Measurements from ENCODE around the gene GRIK5.
"Not testable (repeated sequence)": the region's sequence is repeated elsewhere in the genome, so short reads cannot be mapped to it uniquely, and the experiment has no call there.

The GRIK5 gene, protein sequence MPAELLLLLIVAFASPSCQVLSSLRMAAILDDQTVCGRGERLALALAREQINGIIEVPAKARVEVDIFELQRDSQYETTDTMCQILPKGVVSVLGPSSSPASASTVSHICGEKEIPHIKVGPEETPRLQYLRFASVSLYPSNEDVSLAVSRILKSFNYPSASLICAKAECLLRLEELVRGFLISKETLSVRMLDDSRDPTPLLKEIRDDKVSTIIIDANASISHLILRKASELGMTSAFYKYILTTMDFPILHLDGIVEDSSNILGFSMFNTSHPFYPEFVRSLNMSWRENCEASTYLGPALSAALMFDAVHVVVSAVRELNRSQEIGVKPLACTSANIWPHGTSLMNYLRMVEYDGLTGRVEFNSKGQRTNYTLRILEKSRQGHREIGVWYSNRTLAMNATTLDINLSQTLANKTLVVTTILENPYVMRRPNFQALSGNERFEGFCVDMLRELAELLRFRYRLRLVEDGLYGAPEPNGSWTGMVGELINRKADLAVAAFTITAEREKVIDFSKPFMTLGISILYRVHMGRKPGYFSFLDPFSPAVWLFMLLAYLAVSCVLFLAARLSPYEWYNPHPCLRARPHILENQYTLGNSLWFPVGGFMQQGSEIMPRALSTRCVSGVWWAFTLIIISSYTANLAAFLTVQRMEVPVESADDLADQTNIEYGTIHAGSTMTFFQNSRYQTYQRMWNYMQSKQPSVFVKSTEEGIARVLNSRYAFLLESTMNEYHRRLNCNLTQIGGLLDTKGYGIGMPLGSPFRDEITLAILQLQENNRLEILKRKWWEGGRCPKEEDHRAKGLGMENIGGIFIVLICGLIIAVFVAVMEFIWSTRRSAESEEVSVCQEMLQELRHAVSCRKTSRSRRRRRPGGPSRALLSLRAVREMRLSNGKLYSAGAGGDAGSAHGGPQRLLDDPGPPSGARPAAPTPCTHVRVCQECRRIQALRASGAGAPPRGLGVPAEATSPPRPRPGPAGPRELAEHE

GRCh38 chr19:42069619-42070351 lies at the start of gene GRIK5:
Gene GRIK5, minus strand, starts transcription at chr19:42070206. Its CDS starts 4,436 bp downstream, at chr19:42065770.
- no peak for DNase-seq

DNA sequence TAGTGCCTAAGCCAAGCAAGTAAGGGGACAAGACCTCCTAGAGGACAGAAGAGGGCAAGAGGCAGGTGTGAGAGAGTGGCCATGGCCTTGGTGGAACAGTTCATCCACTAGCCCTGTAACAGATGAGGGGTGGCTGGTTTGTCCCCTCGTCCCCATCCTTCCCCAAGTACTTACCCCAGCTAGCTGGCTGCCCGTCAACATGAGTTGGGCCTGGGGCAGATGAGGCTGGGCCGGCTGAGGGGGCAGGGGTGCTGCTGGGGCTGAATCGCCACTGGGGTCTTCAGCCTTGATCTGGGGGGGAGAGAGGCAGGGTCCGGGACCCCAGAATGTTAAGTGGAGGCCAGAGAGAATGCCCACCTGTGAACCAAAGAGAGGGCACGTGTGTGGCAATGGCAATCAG lies 47.1 kb upstream of the GRIK5 start:
- no peak for DNase-seq

DNA sequence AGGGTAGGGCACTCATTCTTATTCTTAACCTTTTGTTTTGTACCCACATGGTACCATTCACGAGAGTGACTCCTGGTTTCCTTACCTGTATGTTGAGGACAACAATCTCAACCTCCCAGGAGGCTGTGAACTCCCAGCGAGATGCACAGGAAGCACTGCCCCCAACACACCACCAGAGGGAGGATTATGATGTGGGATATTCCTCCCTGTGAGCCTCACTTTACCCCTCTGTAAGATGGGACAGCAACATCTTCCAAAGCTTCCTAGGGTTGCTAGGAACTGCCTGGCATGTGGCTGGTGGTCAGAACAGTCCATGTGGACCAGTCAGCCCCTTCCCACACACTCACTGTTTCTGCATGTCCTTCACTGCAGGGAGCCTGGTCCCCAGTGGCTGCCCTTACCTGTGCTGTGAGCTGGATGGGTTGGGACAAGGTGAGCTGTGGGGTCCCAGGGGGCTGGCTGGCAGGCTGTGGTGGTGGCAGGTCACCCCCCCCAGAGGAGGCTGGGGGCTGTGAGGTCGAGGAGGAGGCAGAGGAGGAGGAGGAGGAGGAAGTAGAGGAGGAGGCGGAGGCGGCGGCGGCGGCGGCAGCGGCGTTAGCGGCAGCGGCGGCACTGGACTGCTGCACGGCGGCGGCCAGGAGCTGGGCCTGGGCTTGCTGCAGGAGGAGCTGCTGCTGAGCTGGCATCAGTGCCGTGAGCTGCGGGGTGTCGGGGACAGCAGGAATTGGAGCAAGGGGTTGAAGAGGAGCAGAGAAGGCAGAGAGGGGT lies 46.5 kb upstream of the GRIK5 start:
- no peak for DNase-seq

DNA sequence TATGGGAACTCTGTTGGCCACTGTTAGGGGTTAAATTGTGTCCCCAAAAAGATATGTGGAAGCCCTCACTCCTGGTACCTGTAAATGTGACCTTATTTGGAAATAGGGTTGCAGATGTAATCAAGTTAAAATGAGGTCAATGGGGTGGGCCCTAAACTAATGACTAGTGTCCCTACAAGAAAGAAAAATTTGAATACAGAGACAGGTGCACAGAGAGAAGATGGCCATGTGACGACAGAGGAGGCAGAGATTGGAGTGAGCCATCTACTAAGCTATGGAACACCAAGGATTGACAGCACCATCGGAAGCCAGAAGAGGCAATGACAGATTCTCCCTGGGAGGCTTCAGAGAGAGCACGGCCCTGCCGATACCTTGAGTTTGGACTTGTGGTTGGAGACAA lies 45.7 kb upstream of the GRIK5 start:
- DNase-seq, result no peak

DNA sequence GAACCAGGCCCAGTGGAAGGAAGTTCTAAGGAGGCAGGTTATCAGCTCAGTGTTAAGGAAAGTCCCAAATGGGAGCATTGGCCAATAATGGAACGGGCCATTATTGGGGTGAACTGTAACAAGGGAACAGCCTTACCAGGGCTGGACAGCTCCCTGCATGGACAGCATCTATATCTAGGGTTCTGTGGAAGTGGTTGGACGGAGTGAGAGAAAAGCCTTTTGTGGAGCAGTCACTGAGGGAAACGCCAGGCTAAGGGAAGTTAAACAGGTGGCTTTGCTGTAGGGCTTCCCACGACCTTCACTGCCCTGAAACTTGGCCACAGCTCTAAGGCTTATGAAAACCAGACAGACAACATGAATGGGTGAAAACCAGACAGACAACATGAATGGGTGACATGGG lies 45.2 kb upstream of the GRIK5 start:
- no peak for DNase-seq

- no peak for DNase-seq
Measured at GRCh38 chr19:42114412-42114811, 44.4 kb upstream of the GRIK5 start.

- no peak for DNase-seq
Measured at GRCh38 chr19:42113641-42114348, 43.8 kb upstream of the GRIK5 start.

DNA sequence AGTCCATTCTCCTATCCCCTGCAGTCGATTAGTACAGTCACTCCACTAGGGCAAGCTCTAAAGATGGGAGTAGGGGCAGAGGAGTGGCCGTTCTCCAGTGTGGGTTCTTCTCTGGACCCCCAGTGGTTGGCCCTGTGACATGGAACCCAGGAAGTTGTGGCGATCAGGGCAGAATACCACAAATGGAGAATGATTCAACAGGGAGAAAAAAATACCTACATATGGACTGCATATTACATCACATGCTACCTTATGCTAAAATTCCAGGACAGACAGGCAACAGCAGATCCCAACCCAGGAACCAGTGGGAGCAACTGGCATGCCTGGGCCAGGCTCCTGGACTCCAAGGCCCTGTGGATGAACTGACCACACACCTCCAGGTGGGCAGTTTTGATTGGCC lies 41.8 kb upstream of the GRIK5 start:
- DNase-seq, result no peak

DNA sequence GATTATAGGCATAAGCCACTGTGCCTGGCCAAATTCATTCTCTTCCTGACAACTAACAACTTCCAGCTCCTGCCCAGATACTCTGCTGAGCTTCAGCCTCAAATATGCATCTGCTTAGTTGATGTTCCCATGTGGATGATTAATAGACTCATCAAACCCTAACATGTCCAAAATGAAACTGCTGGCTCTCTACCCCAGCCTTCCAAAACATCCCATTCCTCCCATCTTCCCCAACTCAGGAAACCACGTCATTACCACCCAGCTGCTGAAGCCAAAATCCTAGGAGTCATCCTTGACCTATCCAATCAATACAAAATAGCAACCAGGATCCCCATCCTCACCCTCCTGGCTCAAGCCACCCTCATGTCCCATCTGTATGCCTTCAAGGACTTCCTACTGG lies 41.4 kb upstream of the GRIK5 start:
- DNase-seq, result no peak

DNA sequence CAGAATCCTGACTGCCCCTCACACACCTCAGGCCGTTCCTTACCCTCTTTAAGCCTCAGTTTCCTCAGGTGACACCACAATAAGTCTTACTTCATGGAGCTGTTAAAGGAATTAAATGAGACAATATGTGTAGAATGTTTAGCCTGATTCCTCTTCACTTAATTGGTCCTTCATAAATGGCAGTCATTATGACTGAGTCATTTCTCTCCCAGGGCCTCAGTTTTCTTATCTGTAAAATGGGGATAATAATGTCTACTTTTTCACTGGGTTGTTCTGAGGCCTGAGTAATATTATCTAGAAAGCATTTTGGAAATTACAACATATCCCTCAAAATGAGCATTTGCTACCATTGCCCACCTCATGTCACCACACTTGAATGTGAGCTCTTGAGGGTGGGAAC lies 40.7 kb upstream of the GRIK5 start:
- no peak for DNase-seq

DNA sequence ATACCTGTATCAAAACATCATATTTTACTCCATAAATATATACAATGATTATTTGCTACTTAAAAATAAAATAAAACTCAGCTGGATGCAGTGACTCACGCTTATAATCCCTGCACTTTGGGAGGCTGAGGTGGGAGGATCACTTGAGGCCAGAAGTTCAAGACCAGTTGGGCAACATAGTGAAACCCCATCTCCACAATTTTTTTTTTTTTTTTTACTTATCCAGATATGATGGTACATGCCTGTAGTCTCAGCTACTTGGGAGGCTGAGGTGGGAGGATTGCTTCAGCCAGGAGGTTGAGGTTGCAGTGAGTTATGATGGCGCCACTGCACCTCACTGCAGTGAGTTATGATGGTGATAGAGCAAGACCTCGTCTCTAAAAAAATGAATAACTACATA lies 39.9 kb upstream of the GRIK5 start:
- no peak for DNase-seq

DNA sequence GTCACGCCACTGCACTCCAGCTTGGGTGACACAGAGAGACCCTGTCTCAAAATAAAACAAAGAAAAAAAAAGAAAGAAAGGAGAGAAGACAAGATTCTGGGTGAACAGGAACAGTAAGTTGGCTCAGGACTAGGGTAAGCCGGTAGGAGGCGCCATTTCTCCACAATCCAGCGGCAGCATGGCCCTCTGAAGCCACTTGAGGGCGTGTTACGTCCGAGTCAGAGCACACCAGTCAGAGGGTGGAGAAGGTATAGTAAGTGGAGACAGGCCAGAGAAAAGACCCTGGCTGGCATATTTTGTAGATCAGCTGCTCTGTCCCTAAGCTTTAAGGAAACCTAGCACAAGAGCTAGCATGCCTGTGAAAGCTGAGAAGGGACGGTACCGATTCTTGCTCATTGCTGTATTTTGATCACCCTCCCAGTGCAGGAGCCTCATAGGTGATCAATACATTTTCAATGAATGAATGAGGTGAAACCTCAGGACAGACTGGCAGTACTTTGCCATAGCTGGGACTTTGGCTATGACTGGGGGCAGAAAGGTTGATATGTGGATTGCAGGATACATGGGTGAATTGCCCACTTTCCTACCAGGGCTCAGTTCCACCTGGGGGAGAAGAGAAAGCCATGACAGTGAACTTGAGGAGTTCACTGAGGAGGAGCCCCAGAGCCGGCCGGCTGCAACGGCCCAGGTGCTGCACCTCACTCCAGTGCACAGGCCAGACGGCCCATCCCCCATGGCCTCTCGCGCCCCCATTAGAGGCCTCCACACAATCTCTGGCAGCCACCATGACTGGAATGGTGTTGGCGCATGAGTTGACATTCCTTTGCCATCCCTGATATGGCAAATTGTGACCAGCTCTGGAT lies 38.8 kb upstream of the GRIK5 start:
- DNase-seq, result peak; percentile 96

DNA sequence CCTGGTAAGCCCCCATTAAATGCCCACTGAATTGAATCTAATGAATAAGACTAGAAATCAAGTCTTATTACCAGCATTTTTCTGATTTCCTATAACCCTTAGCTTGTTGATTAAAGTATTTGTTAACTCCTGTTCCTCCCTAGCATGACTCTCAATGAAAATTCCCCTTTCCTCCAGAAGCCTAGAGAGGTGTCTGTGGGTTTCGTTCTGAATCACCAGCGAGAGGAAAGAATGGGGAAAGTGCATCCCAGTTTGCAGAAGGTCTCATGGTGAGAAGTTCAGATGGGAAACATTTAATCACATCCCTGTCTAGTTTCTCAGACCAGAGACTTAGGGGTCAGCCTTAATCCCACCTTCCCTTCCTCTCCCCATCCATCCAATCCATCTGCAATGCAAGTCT lies 35.4 kb upstream of the GRIK5 start:
- DNase-seq, result no peak

- no peak for DNase-seq
Measured at GRCh38 chr19:42102877-42103276, 32.9 kb upstream of the GRIK5 start.

DNA sequence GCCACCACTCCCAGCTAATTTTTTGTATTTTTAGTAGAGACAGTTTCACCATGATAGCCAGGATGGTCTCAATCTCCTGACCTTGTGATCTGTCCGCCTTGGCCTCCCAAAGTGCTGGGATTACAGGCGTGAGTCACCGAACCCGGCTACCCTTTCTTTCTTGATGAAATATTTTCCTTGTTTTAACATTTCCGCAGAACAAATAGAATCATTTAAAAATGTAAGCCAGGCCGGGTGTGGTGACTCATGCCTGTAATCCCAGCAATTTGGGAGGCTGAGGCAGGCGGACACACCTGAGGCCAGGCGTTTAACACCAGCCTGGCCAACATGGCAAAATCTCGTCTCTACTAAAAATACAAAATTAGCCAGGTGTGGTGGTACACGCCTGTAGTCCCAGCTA lies 30.2 kb upstream of the GRIK5 start:
- not testable (repeated sequence) for DNase-seq

DNA sequence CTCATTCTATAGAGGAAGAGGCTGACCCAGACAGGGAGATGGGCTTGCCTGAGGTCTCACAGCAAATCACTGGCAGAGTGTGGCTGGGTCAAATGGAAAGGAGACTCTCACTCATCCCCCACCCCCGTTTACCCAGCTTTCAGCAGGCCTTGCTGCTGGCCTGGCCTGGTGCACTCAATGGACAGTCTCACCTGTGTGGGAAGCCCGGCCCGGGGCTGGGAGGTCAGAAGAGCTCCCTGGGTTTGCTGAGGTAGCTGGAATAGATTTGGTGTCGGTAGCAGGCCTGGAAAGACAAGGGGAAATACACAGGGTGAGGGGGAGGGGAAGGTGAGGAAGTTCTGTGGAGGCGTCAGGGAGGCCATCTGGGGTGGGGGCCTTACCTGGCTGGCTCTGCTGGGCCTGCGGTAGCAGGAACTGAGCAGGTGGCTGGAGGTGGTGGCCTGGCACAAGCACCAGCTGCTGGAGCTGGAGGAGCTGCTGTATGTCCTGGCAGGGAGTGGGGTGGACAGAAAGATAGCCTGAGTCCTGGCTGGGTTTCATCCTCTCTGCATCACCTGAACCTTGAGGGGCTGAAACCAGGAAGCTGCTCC lies 29.4 kb upstream of the GRIK5 start:
- DNase-seq, result no peak

DNA sequence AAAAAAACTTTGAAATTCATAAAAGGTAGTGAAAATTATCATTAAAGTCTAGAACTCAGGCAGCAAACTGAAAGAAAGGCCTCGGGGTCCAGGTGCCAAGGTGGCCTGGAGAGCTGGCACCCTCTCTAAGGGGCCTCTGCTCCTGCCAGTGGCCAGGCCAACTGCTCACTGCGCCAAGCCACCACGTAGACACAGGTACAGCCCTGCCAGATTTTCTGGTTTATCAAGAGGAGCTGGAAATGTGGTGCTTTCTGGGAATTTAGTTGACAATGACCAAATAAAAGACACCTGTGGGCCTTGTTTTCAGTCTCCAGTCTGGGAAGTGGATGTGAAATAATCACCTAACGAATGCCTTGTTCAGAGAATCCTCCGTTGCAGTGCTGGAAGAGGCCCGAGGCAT lies 28.8 kb upstream of the GRIK5 start:
- DNase-seq, result no peak

- DNase-seq, result no peak
Measured at GRCh38 chr19:42097461-42097860, 27.5 kb upstream of the GRIK5 start.

- DNase-seq, result no peak
Measured at GRCh38 chr19:42096255-42096837, 26.3 kb upstream of the GRIK5 start.

GRCh38 chr19:42095814-42096230 lies 25.8 kb upstream of the GRIK5 start:
- no peak for DNase-seq
